Esophagus (tissue), 2 donors: ENCODE measurements around the gene ICAM1. TPM values are rescaled to one million over a fixed set of nuclear protein-coding genes. Genes with fewer than 3 reads are reported as not detected.
"Not testable (repeated sequence)": the region's sequence is repeated elsewhere in the genome, so short reads cannot be mapped to it uniquely, and the experiment has no call there.

Source experiments
- H3K27ac ChIP-seq, 2 donors: one replicate each; pipeline ENCODE4 v1.5.1; 2013; ENCODE audit warnings: low read depth in 2 of 2, mild to moderate bottlenecking in 2 of 2, inconsistent platforms in 1 of 2, low read length in 1 of 2, moderate library complexity in 1 of 2
- H3K27me3 ChIP-seq, 2 donors: one replicate each; pipeline ENCODE4 v1.6.1; 2013; ENCODE audit warnings: low read length in 2 of 2, control low read depth in 1 of 2, mild to moderate bottlenecking in 1 of 2; ENCODE audit not compliant: insufficient read depth in 2 of 2, control insufficient read depth in 1 of 2
- H3K36me3 ChIP-seq, 2 donors: one replicate each; pipeline ENCODE4 v1.6.1; 2013; ENCODE audit warnings: low read length in 1 of 2; ENCODE audit not compliant: control insufficient read depth in 2 of 2, insufficient read depth in 2 of 2
- H3K4me1 ChIP-seq, 2 donors: one replicate each; pipeline ENCODE4 v1.6.1; 2013; ENCODE audit warnings: low read length in 1 of 2; ENCODE audit not compliant: control insufficient read depth in 2 of 2, insufficient read depth in 2 of 2
- H3K4me3 ChIP-seq, 2 donors: one replicate each; pipeline ENCODE4 v1.5.1; 2013; ENCODE audit warnings: low read length in 2 of 2, mild to moderate bottlenecking in 2 of 2, low read depth in 1 of 2, moderate library complexity in 1 of 2
- H3K9me3 ChIP-seq, 2 donors: one replicate each; pipeline ENCODE4 v1.6.1; 2013; ENCODE audit warnings: mild to moderate bottlenecking in 2 of 2, low read depth in 1 of 2, low read length in 1 of 2, moderate library complexity in 1 of 2; ENCODE audit not compliant: control insufficient read depth in 2 of 2, insufficient read depth in 1 of 2
- WGBS, 2 donors: extraction: QIAGEN DNeasy Blood & Tissue Kit; methylation state at CpG; one replicate each; pipeline ENCODE4 v1.1.7; 2013; 5-methylcytosine and 5-hydroxymethylcytosine counted together
- polyA plus RNA-seq, 2 donors: library from polyadenylated mRNA; stranded (reverse); fragments of 200-250 nt; gene quantifications; one replicate each; pipeline ENCODE4 v1.2.3, GENCODE V29; 2013
- donor health status: healthy with polysubstance abuse.
- donor health status: Bipolar disorder and iron deficiency.

The ICAM1 gene
- polyA plus RNA-seq, 2 donors: 4.8 to 8.8 TPM

GRCh38 chr19:10271543-10272086, 695 bp downstream of the ICAM1 start:
- 27 to 30% methylated on average over 12 of the region's 12 CpGs for WGBS, 2 donors
- Histone ChIP-seq H3K27me3 (no peaks in the 10 kb centered on the region), H3K27ac (peak overlapping the region; percentile 73 to 86), H3K9me3 (no peaks in the 10 kb centered on the region), H3K4me3 (peak overlapping the region; percentile 42 to 46), H3K4me1 (peaks cover 5 to 7% of the 10 kb centered on the region in 2 donors), H3K36me3 (no peaks in the 10 kb centered on the region)

DNA sequence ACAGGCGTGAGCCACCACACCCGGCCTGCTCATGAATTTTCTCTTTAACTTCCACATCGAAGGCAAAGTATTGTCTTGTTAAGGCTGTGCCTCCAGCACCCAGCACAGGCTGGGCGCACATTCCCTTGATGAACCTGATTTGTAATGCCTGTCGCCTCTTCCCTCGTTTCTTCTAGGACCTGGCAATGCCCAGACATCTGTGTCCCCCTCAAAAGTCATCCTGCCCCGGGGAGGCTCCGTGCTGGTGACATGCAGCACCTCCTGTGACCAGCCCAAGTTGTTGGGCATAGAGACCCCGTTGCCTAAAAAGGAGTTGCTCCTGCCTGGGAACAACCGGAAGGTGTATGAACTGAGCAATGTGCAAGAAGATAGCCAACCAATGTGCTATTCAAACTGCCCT, 3.7 kb downstream of the ICAM1 start:
- 83 to 88% methylated on average over 10 of the region's 10 CpGs for WGBS, 2 donors
- Histone ChIP-seq H3K4me1 (peaks cover 5 to 7% of the 10 kb centered on the region in 2 donors), H3K4me3 (no peak overlapping the region), H3K27me3 (no peaks in the 10 kb centered on the region), H3K27ac (no peak overlapping the region), H3K9me3 (no peaks in the 10 kb centered on the region), H3K36me3 (no peaks in the 10 kb centered on the region)

DNA sequence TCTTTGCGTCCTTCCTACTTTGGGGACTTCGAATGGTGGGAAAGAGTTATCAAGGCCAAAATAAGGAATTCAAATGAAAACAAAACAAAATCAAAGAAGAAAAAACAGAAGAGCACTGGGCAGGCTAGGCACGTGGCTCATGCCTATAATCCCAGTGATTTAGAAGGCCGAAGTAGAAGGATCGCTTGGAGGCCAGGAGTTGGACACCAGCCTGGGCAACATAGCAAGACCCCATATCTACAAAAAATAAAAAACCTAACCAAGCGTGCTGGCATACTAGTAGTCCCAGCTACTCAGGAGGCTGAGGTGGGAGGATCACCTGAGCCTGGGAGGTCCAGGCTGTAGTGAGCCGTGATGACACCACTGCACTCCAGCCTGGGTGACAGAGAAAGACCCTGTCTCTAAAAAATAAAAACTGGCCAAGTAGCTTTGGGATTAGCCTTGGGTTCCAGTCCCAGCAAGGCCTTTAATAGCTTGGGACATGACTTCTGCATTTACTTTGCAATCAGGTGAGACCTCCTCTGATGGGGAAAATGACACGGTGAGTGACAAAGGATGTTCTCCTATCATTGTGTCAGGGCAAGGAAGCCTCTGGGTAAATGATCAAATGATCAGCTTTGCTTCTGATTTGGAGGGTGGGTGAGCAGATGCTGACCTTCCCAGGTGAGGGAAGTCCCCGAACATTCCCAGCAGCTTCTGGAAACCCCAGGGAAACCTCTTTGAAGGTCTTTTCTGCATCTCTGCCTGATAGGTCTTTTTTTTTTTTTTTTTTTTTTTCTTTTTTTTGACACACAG, 7.1 kb downstream of the ICAM1 start:
- Histone ChIP-seq H3K9me3 (no peaks in the 10 kb centered on the region), H3K4me1 (no peaks in the 10 kb centered on the region), H3K36me3 (no peaks in the 10 kb centered on the region), H3K27me3 (no peaks in the 10 kb centered on the region), H3K27ac (no peak overlapping the region), H3K4me3 (no peak overlapping the region)
- WGBS, 2 donors: 82 to 93% methylated on average over 9 of the region's 9 CpGs

GRCh38 chr19:10278935-10279334, 8.0 kb downstream of the ICAM1 start:
- Histone ChIP-seq H3K4me1 (peaks cover 0 to 3% of the 10 kb centered on the region in 2 donors), H3K27ac (no peak overlapping the region), H3K9me3 (no peaks in the 10 kb centered on the region), H3K36me3 (peaks cover 0 to 4% of the 10 kb centered on the region in 2 donors), H3K4me3 (no peak overlapping the region), H3K27me3 (no peaks in the 10 kb centered on the region)
- 97 to 100% methylated on average over 1 of the region's 1 CpG for WGBS, 2 donors

- Histone ChIP-seq H3K4me3 (no peak overlapping the region), H3K36me3 (peaks cover 0 to 12% of the 10 kb centered on the region in 2 donors), H3K27me3 (no peaks in the 10 kb centered on the region), H3K4me1 (peaks cover 0 to 3% of the 10 kb centered on the region in 2 donors), H3K27ac (no peak overlapping the region), H3K9me3 (no peaks in the 10 kb centered on the region)
- WGBS, 2 donors: 80 to 82% methylated on average over 5 of the region's 5 CpGs
Measured at GRCh38 chr19:10279737-10280442, 9.0 kb downstream of the ICAM1 start.

- not testable (repeated sequence) for H3K27me3 ChIP-seq, H3K9me3 ChIP-seq, H3K4me3 ChIP-seq, H3K4me1 ChIP-seq, H3K27ac ChIP-seq
- H3K36me3 ChIP-seq: peaks cover 0 to 14% of the 10 kb centered on the region in 2 donors
- 90 to 97% methylated on average over 5 of the region's 5 CpGs for WGBS, 2 donors
Measured at GRCh38 chr19:10282043-10282442, 11.1 kb downstream of the ICAM1 start.

DNA sequence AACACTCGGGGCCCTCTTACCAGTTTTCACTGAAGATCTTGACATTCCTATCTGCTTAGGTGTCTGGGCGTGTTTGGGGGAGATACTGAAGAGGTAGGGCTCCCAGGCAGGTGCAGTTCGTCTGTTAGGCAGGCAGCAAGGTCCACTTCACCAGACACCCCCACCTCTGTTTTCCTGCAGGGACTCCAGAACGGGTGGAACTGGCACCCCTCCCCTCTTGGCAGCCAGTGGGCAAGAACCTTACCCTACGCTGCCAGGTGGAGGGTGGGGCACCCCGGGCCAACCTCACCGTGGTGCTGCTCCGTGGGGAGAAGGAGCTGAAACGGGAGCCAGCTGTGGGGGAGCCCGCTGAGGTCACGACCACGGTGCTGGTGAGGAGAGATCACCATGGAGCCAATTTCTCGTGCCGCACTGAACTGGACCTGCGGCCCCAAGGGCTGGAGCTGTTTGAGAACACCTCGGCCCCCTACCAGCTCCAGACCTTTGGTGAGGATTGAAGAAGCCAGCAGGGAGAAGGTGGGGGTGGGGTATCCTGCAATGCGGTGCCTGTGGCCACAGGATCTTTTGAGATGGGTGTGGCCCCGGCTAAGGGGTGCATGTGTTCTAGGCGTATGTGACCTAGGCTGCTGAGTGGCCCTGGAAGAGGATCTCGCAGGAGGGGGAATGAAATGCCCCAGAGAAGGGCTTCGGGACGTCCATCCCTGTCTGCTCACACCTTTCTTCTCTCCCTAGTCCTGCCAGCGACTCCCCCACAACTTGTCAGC, 12.6 kb downstream of the ICAM1 start:
- no peak overlapping the region for H3K27ac ChIP-seq
- WGBS, 2 donors: 57 to 62% methylated on average over 23 of the region's 23 CpGs
- no peak overlapping the region for H3K4me3 ChIP-seq
- peaks cover 0 to 3% of the 10 kb centered on the region in 2 donors for H3K27me3 ChIP-seq
- H3K9me3 ChIP-seq: no peaks in the 10 kb centered on the region
- peaks cover 0 to 14% of the 10 kb centered on the region in 2 donors for H3K36me3 ChIP-seq
- H3K4me1 ChIP-seq: peaks cover 4 to 13% of the 10 kb centered on the region in 2 donors

GRCh38 chr19:10284065-10284959, 13.4 kb downstream of the ICAM1 start:
- Histone ChIP-seq H3K27ac (no peak overlapping the region), H3K4me3 (no peak overlapping the region), H3K4me1 (peaks cover 7 to 20% of the 10 kb centered on the region in 2 donors), H3K36me3 (peaks cover 0 to 14% of the 10 kb centered on the region in 2 donors), H3K9me3 (peaks cover 0 to 3% of the 10 kb centered on the region in 2 donors), H3K27me3 (peaks cover 0 to 10% of the 10 kb centered on the region in 2 donors)
- 92 to 93% methylated on average over 29 to 34 of the region's 34 CpGs for WGBS, 2 donors
